ENCODE data around the gene CCDC154. TPM values are rescaled to one million over a fixed set of nuclear protein-coding genes. Genes with fewer than 3 reads are reported as not detected.

Gene CCDC154
- total and polyA plus RNA-seq, 2 donors (not counting 1 experiment from before 2014, with no cell fraction given), result 12.4 to 22.9 TPM

DNA sequence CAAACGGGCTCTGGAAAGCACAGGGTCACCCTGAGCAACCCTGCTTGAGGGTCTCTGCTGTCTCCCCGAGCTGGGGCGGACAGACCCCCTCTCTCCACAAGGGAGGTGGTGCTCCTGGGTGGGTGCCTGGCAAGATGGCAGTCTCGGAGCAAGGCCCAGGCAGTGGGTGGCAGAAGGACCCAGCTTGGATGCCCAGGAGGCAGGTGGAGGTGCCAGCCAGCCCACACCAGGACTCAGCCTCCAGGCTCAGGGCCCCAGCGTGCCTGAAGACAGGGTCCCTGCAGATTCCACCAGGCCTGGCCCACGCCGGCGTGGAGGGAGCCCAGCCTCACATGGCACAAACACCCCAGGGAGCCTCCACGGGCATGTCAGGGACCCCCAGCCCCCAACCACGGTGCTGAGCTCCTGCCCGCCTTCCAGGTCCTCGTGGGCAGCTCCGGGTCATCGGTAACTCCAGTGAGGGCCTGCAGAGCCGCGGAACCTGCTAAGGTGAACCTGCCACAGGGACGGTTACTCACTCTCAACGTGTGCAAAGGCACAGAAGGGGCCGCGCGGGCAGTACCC lies 50.7 kb downstream of the CCDC154 start:
- Histone ChIP-seq H3K9me3 (ENCODE audit: control extremely low read depth in 1 of 3, control insufficient read depth in 2 of 3, insufficient read depth in 1 of 3, low read length in 2 of 3) (no peaks in the 10 kb centered on the region), H3K27ac (ENCODE audit: low read length in 2 of 2) (no peak overlapping the region), H3K4me3 (ENCODE audit: control extremely low read depth in 1 of 5, extremely low read depth in 1 of 5, insufficient read depth in 1 of 5, low read depth in 2 of 5, low read length in 4 of 5) (no peak overlapping the region), H3K27me3 (replicated peaks in 1 of 4; ENCODE audit: control extremely low read depth in 1 of 4, control insufficient read depth in 3 of 4, insufficient read depth in 4 of 4, low read length in 3 of 4) (no peaks in the 10 kb centered on the region), H3K9ac (ENCODE audit: low read length) (no peak overlapping the region), H3K36me3 (replicated peaks in 1 of 2; ENCODE audit: control extremely low read depth in 1 of 2, control insufficient read depth in 1 of 2, extremely low read depth in 1 of 2, insufficient read depth in 2 of 2, low read length in 1 of 2) (peaks cover 6 to 70% of the 10 kb centered on the region in 2 experiments), H3K4me2 (replicated peaks; ENCODE audit: low read depth, low read length, poor library complexity, severe bottlenecking) (no peak overlapping the region), H2AFZ (ENCODE audit: insufficient read depth, low read depth, low read length, poor library complexity, severe bottlenecking) (no peak overlapping the region), H3K4me1 (ENCODE audit: control insufficient read depth in 2 of 2, insufficient read depth in 2 of 2, low read length in 2 of 2) (no peaks in the 10 kb centered on the region), H3K79me2 (ENCODE audit: control insufficient read depth, insufficient read depth, low read length) (peaks cover 55% of the 10 kb centered on the region), H4K20me1 (ENCODE audit: control insufficient read depth, insufficient read depth, low read length, poor library complexity, severe bottlenecking) (peaks cover 52% of the 10 kb centered on the region)
- ATAC-seq (ENCODE audit: low read depth) (no peak), DNase-seq (no peak)
- no peak for TF ChIP-seq EZH2 (IDR thresholded peaks at IDR 0.05; ENCODE audit: borderline replicate concordance, insufficient read depth, low read depth, low read length, poor library complexity, severe bottlenecking)
- no peak for TF ChIP-seq CTCF (IDR thresholded peaks at IDR 0.05)
- POLR2A ChIA-PET, result interaction anchor here (1.1 kb wide), 1 partner anchor 14 kb away, joined by 4 read pairs; no protein-coding TSS in a partner anchor
- intact Hi-C loops (cut with micrococcal nuclease), result no loop called here
- H3K4me3 Mint-ChIP-seq, result no peak overlapping the region
- CTCF ChIA-PET, result no interaction called here
- H3K4me1 Mint-ChIP-seq, result no peaks in the 10 kb centered on the region
- no peaks in the 10 kb centered on the region for H3K27me3 Mint-ChIP-seq
- no peaks in the 10 kb centered on the region for H3K9me3 Mint-ChIP-seq (ENCODE audit: insufficient read depth)
- WGBS (ENCODE audit: insufficient coverage), result over 99% methylated on average over 18 of the region's 21 CpGs
- no peak overlapping the region for H3K27ac Mint-ChIP-seq

DNA sequence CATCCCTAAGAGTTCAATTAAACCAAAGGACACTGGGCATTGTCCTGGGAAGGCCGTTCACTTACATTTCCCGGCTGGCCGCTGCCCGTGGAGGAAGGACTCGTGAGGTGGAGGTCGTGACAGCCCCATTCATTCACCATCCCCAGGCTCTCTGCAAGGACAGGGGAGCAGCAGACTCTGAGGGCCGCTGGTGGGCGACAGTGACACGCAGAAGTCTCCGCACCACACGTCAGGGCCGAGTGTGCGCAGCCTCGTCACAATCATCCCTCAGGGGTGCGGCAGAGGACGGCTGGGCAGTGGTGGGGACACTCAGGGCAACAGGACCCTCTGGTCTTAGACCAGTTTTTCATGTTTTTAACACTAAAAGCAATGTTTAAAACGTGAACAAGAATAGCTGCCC lies 51.5 kb downstream of the CCDC154 start:
- no peaks in the 10 kb centered on the region for H3K4me1 ChIP-seq (ENCODE audit: control insufficient read depth in 2 of 2, insufficient read depth in 2 of 2, low read length in 2 of 2)
- Mint-ChIP-seq H3K4me3 (no peak overlapping the region), H3K4me1 (no peaks in the 10 kb centered on the region), H3K9me3 (ENCODE audit: insufficient read depth) (no peaks in the 10 kb centered on the region), H3K27me3 (no peaks in the 10 kb centered on the region), H3K27ac (no peak overlapping the region)
- H3K9ac ChIP-seq (ENCODE audit: low read length), result no peak overlapping the region
- ChIA-PET CTCF (no interaction called here), POLR2A (no interaction called here)
- peaks cover 52% of the 10 kb centered on the region for H4K20me1 ChIP-seq (ENCODE audit: control insufficient read depth, insufficient read depth, low read length, poor library complexity, severe bottlenecking)
- DNase-seq, result no peak
- peaks cover 6 to 69% of the 10 kb centered on the region in 2 experiments for H3K36me3 ChIP-seq (replicated peaks in 1 of 2; ENCODE audit: control extremely low read depth in 1 of 2, control insufficient read depth in 1 of 2, extremely low read depth in 1 of 2, insufficient read depth in 2 of 2, low read length in 1 of 2)
- no peak for ATAC-seq (ENCODE audit: low read depth)
- H2AFZ ChIP-seq (ENCODE audit: insufficient read depth, low read depth, low read length, poor library complexity, severe bottlenecking), result no peak overlapping the region
- H3K4me3 ChIP-seq (ENCODE audit: control extremely low read depth in 1 of 5, extremely low read depth in 1 of 5, insufficient read depth in 1 of 5, low read depth in 2 of 5, low read length in 4 of 5), result no peak overlapping the region
- H3K79me2 ChIP-seq (ENCODE audit: control insufficient read depth, insufficient read depth, low read length), result peaks cover 55% of the 10 kb centered on the region
- no peak overlapping the region for H3K27ac ChIP-seq (ENCODE audit: low read length in 2 of 2)
- H3K27me3 ChIP-seq (replicated peaks in 1 of 4; ENCODE audit: control extremely low read depth in 1 of 4, control insufficient read depth in 3 of 4, insufficient read depth in 4 of 4, low read length in 3 of 4), result no peaks in the 10 kb centered on the region
- no peak overlapping the region for H3K4me2 ChIP-seq (replicated peaks; ENCODE audit: low read depth, low read length, poor library complexity, severe bottlenecking)
- TF ChIP-seq EZH2 (IDR thresholded peaks at IDR 0.05; ENCODE audit: borderline replicate concordance, insufficient read depth, low read depth, low read length, poor library complexity, severe bottlenecking) (no peak), CTCF (IDR thresholded peaks at IDR 0.05) (no peak)
- 98% methylated on average over 15 of the region's 17 CpGs for WGBS (ENCODE audit: insufficient coverage)
- H3K9me3 ChIP-seq (ENCODE audit: control extremely low read depth in 1 of 3, control insufficient read depth in 2 of 3, insufficient read depth in 1 of 3, low read length in 2 of 3), result no peaks in the 10 kb centered on the region
- intact Hi-C loops (cut with micrococcal nuclease), result no loop called here
